KOPT-K1 (cell line): Measurements from ENCODE around the gene NEK9.
"Not testable (repeated sequence)": the region's sequence is repeated elsewhere in the genome, so short reads cannot be mapped to it uniquely, and the experiment has no call there.

Source experiments
- H3K27ac ChIP-seq: fragments of 200-600 bp; sonication (generic); 2 replicates; pipeline ENCODE4 v1.5.1; 2016; ENCODE audit warnings: antibody characterized with exemption, mild to moderate bottlenecking, low read depth, low read length; ENCODE audit not compliant: poor library complexity, severe bottlenecking
- H3K36me3 ChIP-seq: fragments of 200-600 bp; sonication (generic); 2 replicates; pipeline ENCODE4 v1.5.1; 2017; ENCODE audit warnings: antibody characterized with exemption, mild to moderate bottlenecking, low read length, moderate library complexity; ENCODE audit not compliant: insufficient read depth
- H3K9me3 ChIP-seq: fragments of 200-600 bp; sonication (generic); 2 replicates; pipeline ENCODE4 v1.5.1; 2017; ENCODE audit warnings: antibody characterized with exemption, low read length, mild to moderate bottlenecking; ENCODE audit not compliant: insufficient read depth, poor library complexity, severe bottlenecking

The NEK9 gene

DNA sequence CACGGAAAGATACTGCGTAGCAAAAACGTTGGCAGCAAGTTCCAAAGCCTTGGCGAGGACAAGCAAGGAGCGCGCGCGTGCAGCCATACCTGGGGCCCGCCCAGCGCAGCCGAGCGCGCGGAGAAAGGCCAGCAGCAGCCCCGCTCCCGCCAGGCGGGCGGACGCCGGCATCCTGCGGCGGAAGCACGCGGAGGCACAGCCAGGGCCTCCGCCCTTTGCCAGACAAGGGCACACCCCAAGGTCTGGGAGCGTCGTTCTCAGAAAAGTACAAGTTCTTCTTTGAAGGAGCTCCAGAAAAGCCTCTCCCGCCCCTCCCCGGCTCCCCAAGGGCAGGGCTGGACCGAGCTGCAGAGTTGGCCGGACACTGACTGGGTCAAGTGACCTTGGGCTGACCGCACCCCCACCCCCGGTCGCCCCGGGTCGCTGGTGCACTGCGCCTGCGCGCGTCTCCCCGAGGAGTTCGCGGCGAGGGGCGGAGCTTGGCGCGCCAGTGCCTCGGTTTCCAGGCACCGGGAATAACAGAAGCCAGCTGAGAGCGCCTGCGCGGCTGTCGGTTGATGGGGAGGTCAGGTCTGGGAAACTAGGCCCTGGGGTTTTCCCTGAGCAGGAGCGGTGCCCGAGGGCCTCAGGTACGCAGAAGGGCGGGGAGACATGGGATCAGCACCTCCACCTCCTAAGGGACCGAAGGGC is 57.6 kb downstream of the NEK9 start, which contains the start of gene ZC2HC1C:
Gene ZC2HC1C (plus strand): TSS at position 521 of the 690 bp plus-strand sequence. CDS start 933 bp downstream, outside the sequence.
- H3K27ac ChIP-seq: peak within 1 kb of the TSS; percentile 13
- H3K9me3 ChIP-seq: no peaks in the 10 kb centered on the region

GRCh38 chr14:75068294-75069120 is 58.3 kb downstream of the NEK9 start:
- H3K27ac ChIP-seq: peak overlapping the region; percentile 13
- no peaks in the 10 kb centered on the region for H3K36me3 ChIP-seq
- no peaks in the 10 kb centered on the region for H3K9me3 ChIP-seq

More for the DNA sequence above, 57.6 kb downstream of the NEK9 start, which contains the start of gene ZC2HC1C:
- H3K36me3 ChIP-seq: no peaks in the 10 kb centered on the region

- not testable (repeated sequence) for H3K9me3 ChIP-seq, H3K27ac ChIP-seq, H3K36me3 ChIP-seq
Measured at GRCh38 chr14:75067765-75068164, 59.1 kb downstream of the NEK9 start.

DNA sequence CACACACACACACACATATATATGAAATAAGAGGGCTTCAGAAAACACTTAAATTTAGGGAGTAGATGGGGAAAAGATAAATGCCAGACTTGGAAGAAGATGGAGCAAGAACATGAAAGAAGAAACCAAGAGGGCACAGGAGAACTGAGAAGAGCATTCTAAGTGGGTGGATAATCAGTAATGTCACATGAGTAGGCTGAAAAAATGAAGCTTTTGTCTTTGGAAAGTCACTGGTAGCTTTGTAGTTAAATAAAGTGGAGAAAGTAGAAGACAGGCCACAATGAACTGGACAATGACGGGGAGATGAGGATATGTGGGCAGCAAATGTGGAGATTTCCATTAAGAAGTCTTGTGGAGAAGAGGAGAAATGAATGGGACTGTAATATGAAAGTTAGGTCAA is 59.6 kb downstream of the NEK9 start:
- H3K9me3 ChIP-seq: no peaks in the 10 kb centered on the region
- no peaks in the 10 kb centered on the region for H3K36me3 ChIP-seq
- H3K27ac ChIP-seq: no peak overlapping the region

DNA sequence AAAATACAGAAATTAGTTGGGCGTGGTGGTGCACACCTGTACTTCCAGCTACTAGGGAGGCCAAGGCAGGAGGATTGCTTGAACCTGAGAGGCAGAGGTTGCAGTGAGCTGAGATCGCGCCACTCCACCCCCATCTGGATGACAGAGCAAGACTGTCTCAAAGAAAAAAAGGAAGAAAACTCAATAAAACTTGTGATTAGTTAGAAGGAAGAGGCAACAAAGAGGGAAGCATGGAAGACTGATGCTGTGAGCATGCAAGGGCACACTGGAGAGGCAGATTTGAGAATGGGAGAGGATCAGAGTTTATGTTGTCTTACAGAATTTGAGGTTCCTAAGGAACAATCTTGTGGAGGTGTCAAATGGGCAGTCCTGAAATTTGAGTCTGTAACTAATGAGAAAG is 60.2 kb downstream of the NEK9 start:
- no peak overlapping the region for H3K27ac ChIP-seq
- no peaks in the 10 kb centered on the region for H3K9me3 ChIP-seq
- H3K36me3 ChIP-seq: peaks cover under 1% of the 10 kb centered on the region; the same call in 1 of the 2 replicates

GRCh38 chr14:75064205-75064567 is 62.7 kb downstream of the NEK9 start:
- H3K36me3 ChIP-seq: peaks cover 25% of the 10 kb centered on the region
- H3K9me3 ChIP-seq: peaks cover 4% of the 10 kb centered on the region
- peak overlapping the region; percentile 79 for H3K27ac ChIP-seq

- H3K36me3 ChIP-seq: peaks cover 31% of the 10 kb centered on the region
- H3K9me3 ChIP-seq: peaks cover 4% of the 10 kb centered on the region
- peak within 1 kb of the TSS; percentile 79 for H3K27ac ChIP-seq
Measured at GRCh38 chr14:75063491-75064204, 63.2 kb downstream of the NEK9 start, which contains the start of gene ACYP1. TSS of gene ACYP1 (minus strand) at chr14:75064024. CDS start at chr14:75063553, 471 bp downstream.

DNA sequence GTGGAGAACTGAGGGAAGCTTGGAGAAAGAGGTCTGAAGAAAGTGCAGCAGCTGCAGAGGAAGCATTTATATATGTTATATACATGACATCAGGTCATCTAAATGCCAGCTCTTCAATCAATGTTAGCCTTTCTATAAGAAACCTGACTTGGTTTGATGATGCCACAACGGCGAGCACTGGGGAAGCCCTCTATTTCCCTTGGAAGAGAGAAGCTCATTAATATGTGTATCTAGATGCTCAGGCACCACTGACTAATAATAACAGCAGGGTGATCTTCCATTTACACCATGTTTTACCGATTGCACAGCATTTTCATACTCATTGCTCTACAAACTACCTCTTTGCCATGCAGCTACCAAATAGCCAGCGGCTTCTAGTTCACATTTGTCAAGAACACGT is 63.8 kb downstream of the NEK9 start:
- peaks cover 4% of the 10 kb centered on the region for H3K9me3 ChIP-seq
- H3K27ac ChIP-seq: peak overlapping the region; percentile 79
- H3K36me3 ChIP-seq: peaks cover 34% of the 10 kb centered on the region

DNA sequence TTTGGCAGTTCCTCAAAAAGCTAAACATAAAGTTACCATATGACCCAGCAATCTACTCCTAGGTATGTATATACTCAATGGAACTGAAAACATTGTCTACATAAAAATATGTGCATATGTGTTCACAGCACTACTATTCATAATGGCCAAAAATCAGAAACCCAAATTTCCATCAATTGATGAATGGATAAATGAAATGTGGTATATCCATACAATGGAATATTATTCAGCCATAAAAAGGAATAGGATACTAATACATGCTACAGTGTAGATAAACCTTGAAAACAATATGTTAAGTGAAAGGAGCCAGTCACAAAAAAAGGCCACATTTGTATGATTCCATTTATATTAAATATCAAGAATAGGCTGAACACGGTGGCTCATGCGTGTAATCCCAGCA is 66.4 kb downstream of the NEK9 start:
- Histone ChIP-seq H3K27ac (no peak overlapping the region), H3K9me3 (peaks cover 4% of the 10 kb centered on the region)

DNA sequence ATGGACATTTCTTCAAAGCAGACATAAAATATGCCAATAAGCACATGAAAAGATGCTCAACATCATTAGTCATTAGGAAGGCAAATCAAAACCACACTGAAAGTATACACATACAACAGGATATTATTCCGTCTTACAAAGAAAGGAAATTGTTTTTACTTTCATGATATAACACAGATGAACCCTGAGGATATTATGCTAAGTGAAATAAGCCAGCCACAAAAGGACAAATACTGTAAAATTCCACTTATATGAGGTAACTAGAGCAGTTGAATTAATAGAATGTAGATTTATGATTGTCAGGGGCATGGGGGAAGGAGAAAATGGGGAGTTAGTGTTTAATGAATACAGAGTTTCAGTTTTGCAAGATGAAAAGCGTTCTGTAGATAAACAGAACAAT is 67.2 kb downstream of the NEK9 start:
- Histone ChIP-seq H3K36me3 (peaks cover 51% of the 10 kb centered on the region), H3K27ac (no peak overlapping the region), H3K9me3 (peaks cover 4% of the 10 kb centered on the region)

More for the DNA sequence above, 66.4 kb downstream of the NEK9 start:
- peaks cover 44% of the 10 kb centered on the region for H3K36me3 ChIP-seq

DNA sequence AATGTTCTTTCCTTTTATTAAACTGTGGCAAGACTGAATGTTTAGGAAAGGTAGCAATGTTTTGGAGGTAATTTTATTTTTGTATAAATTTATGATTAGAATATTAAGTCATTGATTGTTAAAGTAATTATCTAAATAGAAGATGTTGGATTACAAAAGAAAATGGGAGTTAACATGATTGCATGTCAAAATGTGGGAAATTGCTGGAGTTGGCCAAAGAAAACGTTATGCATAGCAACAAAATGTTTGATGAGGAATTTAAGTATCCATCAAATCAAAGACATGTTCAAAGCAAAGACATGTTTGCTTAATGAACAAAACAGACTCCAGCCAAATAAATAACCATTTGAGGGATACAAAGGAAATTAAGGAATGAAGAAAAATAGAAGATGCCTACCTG is 72.4 kb downstream of the NEK9 start:
- H3K36me3 ChIP-seq: peaks cover 39% of the 10 kb centered on the region
- no peak overlapping the region for H3K27ac ChIP-seq

GRCh38 chr14:75053396-75054291 is 73.2 kb downstream of the NEK9 start:
- Histone ChIP-seq H3K36me3 (peaks cover 39% of the 10 kb centered on the region), H3K27ac (no peak overlapping the region), H3K9me3 (no peaks in the 10 kb centered on the region)

More for the DNA sequence above, 72.4 kb downstream of the NEK9 start:
- H3K9me3 ChIP-seq: no peaks in the 10 kb centered on the region

DNA sequence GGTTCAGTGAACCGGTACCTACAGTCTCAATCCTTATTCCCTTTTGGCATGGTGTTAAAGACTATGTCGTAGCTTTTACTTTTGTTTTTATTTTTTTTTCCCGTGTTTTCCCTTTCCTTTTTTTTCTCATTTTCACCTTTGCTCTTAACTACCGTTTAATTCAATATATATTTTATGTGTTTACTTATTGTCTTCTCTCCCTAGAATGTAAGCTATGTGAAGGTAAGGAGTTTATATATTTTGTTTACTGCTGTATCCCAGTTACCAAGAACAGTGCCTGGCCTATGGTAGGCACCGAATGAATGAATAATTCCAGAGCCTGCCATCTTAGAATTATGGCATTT is 75.3 kb downstream of the NEK9 start:
- H3K27ac ChIP-seq: peak overlapping the region; percentile 70
- H3K9me3 ChIP-seq: no peaks in the 10 kb centered on the region
- peaks cover 40% of the 10 kb centered on the region for H3K36me3 ChIP-seq

GRCh38 chr14:75050852-75051555 is 75.8 kb downstream of the NEK9 start, which contains the start of gene MLH3:
TSS of gene MLH3 (minus strand) at chr14:75051467. CDS start at chr14:75049655, 1,812 bp downstream.
- Histone ChIP-seq H3K36me3 (peaks cover 41% of the 10 kb centered on the region), H3K9me3 (no peaks in the 10 kb centered on the region), H3K27ac (peak within 1 kb of the TSS; percentile 70)
